Activated CD8-positive, alpha-beta memory T cell treated with anti-CD3 and anti-CD28 coated beads, Interleukin-2, amount 50 U/mL, for 48 hours (primary cell): ENCODE data around the gene NRGN.

Source experiments
- DNase-seq: peaks from one replicate; pipeline ENCODE4 v3.0.0-alpha.2; 2020

The NRGN gene

DNA sequence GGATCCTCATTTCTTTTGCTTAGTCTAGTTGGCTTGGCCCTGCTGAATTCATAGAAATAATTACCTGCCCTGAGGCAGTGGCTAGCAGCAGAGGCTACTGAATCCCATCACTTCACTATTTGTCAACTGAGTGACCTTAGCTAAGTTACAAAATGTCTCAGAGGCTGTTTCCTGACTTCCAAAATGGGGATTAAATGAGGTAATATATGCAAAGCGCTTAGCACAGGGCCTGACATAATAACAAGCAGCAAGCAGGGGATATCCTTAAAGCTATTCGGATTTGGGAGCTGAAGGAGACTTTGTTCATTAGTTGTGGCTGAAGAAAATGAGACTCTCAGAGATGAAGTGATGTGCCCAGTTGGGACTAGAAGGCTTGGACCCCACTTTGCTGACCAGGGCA, 2.8 kb downstream of the NRGN start:
- DNase-seq: no peak

- DNase-seq: no peak
Measured at GRCh38 chr11:124743050-124743449, 3.3 kb downstream of the NRGN start.

GRCh38 chr11:124745270-124745834, 5.6 kb downstream of the NRGN start:
- no peak for DNase-seq

- DNase-seq: peak; percentile 74
Measured at GRCh38 chr11:124745835-124746620, 6.3 kb downstream of the NRGN start.

DNA sequence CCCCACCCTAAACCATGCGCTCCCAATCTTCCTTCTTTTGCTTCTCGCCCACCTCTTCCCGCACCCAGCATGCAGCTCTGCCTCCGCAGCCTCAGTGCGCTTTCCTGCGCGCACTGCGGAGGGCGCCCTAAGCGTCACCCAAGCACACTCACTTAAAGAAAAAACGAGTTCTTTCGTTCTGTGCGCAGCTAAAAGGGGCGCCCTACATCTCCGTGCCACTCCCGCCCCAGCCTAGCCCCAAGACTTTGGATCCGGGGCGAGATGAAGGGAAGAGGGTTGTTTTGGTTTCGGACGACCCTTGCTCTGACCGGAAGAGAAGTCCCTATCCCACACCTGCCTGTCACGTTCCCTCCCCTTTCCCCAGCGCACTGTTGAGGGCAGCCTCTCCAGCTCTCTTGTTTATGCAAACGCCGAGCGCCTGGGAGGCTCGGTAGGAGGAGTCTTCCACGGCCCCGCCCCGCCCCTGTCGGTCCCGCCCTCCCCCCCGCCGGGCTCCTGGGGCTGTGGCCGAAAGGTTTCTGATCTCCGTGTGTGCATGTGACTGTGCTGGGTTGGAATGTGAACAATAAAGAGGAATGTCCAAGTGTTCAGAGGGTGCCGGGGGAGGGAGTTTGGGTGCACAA, 7.0 kb downstream of the NRGN start:
- peak; percentile 89 for DNase-seq

- no peak for DNase-seq
Measured at GRCh38 chr11:124747406-124748099, 7.8 kb downstream of the NRGN start.

DNA sequence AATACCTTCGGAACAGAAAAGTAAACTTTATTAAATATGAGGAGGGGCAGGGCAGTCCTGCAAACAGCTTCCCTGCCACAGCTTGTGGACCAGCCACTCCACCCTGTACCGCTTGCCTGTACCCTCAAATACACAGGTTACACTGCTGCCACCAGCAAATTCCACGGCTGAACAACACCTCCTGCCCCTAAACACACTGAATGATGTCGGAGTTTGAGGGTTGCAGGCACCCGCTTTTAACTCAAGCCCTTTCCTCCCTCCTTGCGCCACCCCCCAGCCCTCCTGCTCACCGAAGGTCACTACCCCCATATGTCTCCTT, 8.3 kb downstream of the NRGN start:
- DNase-seq: no peak

DNA sequence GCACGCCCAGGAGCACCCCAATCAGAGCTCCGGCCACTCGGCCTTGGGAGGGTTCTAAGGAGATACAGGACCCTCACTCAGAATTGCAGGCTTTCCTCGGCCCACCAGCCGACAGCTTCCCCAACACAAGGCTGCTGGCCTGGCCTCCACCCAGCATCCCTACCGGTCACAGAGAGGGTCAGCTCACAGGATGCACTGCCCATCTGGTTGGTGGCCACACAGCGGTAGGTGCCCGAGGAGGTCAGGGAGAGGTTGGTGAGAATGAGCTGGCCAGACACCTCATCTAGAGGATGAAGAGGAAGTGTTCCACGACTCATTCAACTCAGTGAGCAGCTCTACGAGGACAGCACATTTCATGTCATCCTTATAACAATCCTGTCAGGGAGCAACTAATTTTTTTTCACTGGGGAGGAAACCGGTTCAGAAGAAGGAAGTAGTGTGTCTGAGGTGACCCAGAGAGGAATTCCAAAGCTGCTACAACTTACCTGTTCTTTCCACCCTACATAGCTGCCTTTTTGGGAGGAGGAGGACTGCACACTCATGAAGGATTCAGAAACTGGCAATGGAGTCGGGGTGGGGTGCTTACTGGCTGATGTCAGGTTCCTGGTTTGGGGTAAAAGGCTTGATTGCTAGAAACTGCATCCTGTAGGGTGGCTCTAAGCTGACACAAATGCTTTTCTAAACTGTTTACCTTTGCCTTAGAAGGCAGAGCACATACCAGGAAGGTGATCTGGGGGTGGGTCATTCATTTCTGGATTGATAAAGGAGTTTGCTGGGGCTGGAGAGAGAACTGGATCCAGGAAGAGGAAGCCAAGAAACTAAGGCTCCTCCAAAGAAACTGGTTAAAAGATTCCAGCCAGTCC, 9.0 kb downstream of the NRGN start:
- DNase-seq: no peak

DNA sequence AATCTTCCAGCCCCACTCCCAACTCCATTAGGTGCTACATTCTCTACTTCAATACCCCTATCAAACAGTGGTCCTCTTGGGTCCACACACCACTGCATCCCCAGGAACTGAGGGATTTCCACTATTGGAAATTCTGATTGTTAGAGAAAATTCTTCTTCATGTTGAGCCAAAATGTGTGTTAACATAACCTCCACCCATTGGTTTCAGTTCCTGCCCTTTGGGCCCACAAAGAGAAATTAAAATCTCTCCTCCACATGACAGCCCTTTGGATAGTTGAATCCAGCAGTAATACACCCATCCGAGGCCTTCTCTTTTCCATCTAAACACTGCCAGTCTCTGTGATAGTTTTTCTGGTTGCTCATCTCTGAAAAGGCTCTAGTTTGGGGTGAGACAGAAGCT, 10.2 kb downstream of the NRGN start:
- DNase-seq: no peak

GRCh38 chr11:124751391-124751740, 11.6 kb downstream of the NRGN start:
- no peak for DNase-seq

DNA sequence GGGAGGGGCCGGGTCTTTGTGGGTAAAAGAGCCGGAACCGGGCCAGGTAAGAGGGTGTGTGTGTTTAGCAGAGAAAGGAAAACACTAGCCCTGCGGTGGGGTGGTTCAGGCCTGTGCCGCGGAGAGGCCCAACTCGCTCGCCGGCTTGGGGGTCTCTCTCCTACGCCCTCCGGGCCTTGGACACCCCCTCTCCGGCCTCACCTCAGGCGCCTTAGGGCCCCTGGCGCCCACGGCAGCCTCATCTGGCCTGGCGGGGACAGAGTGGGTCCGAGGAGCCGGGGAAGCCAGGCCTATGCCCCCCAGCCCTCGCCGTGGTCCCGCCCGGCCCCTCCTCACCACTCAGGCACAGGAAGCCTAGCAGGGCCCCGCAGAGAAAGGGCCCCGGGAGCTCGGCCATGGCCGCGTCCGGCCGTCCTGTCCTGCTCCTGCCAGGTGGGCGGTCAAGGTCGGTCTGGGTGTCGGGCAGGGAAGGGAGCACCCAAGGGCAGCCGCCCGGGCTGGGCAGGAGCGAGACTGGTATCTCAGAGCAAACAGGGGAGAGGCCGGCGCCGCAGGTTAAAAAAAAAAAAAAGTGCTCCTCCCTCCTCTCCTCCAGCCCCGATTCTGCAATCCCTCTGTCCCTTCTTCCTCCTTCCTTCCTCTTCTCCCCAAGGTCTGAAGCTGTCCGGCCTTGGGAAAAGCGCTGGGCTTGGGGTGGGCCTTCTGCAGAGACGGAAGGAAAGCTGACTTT, 12.2 kb downstream of the NRGN start, which contains the start of gene VSIG2:
Gene VSIG2 (minus strand): TSS at position 515 of the 730 bp plus-strand sequence. CDS start 118 bp downstream, at position 397.
- no peak for DNase-seq

DNA sequence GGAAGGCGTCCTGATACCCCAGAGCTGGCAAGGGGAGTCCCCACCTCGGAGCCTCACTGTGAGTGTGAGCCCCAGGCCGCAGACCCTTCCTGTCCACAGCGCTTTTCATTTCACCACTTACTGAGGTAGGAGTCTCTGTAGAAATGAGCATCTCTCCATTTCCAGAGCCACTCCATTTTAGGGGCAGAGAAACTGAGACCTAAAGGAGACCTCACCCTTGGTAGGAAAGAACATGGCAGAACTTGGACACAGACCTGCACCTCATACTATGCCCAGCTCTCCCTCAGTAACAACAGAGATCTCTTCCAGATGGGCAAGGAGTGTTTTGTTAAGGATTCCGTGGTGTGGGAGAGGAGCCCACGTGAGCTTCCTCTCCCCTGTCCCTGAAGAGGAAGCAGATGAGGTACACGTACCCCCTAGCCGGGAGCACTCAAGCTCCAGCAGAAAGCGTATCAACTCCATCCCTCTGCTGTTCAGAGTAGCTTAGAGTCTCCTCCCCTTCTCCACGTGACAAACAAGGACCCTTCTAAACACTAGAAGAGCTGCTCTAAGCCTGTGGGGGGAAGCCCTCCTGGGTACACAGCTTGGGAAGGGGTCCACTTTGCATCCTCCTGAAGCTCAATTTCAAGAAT, 12.8 kb downstream of the NRGN start:
- no peak for DNase-seq

DNA sequence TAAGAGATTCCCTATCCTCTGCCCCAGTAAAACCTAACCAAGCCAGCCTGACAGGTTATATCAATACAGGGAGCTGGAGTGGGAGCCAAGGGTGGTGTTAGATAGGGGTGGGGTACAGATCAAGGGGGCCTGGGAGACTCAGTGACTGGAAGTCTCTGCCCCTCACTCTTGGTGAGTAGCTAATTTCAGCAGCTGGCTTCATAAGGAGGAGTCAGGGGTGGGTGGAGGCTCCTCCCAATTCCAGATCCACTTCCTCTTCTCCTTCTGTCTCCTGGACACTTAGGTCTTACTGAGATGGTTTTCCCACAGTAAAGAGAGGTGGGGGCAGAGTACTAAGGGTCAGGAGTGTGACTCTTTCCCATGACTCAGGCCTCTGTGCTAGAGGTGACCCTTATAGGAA, 13.5 kb downstream of the NRGN start:
- DNase-seq: no peak

DNA sequence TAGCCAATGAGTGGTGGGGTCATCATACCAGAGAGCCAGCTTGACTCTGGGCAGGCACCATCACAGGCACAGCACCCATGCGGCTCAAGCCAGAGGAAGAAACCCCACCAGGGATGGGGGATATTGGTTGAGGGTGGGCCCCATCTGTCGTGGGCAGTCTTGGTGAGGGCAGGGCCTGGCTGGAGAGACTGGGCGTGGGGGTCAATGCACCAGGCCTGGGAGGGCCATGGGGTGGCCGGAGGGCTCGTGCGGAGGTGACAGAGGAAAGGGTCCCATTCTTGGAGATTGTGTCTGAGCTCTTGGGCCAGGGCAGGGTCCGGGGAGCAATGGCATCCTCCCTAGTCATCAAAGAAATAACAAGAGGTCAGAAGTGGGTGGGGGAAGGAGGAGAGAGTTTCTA, 13.9 kb downstream of the NRGN start:
- DNase-seq: no peak

GRCh38 chr11:124754309-124754708, 14.6 kb downstream of the NRGN start:
- DNase-seq: no peak

DNA sequence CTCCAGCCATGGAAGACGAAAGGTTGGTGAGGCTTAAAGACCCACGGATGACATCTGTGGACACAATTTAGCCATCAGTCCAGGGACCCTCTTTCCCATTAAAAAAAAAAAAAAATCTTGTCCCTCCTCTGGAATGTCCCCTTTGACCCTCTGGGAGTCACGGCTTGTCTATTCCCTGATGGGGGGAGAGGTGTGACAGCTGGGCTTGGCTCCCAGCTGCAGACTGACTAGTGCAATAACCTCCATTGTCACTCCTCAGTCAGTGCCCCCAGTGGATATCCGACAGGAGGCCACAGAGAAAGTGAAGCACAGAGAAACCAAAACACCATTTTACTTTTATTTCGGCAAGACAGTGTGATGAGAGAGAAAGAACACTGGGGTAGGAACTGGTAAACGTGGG, 15.0 kb downstream of the NRGN start:
- no peak for DNase-seq

DNA sequence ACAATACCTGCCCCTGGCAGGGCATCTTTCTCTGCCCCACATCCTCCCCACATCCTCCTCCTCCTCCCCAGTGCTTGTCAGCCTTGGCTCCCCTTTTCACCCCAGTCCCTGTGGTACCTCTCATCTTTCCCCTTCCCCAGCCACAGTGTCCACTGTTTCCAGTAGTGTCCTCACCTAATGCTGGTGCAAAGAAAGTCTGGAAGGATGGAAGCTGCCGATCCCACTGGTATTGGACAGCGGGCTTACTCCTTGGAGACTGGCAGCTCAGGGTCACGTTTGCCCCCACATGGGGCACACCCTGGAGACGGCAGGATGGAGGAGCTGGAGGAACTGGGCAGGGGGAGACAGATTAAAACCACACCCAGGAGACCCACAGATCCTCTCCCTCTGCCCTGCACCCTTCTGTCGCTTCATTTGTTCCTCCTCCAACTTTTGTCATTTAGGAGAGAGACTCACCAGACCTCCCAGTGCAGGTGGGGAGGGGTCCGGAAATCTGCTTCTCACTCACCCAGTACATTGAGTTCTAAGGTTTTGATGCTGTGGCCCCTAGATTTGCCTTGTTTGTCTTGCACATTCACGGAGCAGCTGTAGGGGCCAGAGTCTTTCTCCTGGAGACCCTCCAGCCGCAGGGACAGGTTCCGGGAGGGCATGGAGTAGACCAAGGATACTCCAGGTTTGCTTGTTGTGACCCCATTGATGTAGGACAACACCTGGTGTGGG, 16.5 kb downstream of the NRGN start:
- DNase-seq: no peak

DNA sequence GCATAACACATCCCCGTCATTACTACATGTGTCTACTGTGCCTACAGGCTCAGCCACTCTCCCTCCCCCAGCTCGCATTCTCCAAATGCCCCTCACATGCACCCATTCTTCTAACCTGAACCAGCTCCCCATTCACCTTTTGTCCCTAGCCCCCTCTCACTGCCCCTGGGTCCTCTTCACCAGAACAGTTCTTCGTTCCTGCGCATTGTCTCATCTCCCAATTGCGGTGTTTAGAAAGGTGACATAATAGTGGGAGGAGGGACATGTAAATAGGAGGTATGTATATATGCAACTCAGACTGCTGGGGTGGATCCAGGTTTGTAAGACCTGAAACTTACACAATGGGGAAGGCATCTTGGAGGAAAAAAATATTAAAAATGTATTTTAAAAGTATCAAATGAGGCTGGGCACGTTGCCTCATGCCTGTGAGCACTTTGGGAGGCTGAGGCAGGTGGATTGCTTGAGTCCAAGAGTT, 17.0 kb downstream of the NRGN start:
- no peak for DNase-seq

DNA sequence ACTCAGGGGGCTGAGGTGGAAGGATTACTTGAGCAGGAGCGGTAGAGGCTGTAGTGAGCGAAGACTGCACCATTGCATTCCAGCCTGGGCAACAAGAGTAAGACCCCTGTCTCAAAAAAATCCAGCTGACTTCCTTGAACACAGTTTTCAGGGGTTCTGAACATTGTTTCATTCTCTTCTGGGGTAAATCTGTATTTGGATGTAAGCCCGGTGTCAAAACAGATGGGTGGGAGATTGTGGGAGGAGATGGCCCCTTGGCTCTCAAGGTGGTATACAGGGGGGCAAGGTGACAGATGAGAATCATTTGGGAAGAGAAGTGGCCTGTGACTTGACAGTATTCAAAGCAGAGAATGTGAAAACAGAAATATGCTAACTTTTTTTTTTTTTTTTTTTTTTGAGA, 17.6 kb downstream of the NRGN start:
- DNase-seq: no peak

DNA sequence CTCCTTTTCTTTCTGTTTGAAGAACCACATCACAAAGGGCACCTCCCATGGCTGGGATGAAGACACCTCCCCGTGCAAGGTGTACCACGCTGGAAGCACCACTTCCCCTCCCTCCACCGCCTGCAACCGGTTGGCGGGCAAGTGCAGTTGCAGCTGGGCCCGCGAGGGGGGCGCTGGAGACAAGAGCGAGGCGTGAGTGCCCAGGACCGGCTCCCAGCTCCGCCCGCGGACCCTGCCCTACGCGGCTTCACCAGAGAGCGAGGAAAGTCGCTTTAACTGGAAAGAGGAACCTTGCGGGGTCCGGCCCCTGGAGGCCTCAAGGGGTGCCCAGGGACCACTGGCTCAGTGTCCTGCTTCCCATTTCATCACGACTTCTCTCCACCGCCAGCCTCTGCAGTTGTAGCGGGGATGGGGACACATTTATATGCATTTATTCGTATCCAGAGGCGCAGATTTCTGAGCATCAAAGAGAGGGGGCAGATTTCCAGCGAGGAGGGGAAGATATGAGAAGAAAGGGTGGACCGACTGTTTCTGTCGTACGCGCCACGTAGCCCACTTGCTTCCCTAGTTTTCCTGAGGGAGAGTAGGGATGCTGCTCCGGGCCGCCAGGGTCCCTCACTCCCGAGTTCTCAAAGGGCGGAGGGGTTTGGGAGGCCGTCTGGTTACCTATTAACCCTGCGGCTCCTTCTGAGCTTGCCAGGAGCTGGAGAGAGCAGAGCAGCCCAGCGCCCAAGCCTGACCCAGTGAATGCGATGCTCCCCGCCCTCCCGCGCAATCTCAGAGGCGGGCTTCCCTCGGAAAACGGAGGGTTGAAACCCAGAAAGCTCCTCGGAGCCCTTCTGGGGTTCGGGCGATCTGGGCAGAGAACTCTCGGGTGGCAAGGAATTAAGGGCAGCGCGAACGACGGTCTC, 18.9 kb downstream of the NRGN start:
- peak; percentile 85 for DNase-seq
